A549 treated with AZD9567 at 1 μM for 4 hours (cell line): ENCODE measurements around the gene CDKN2AIPNL. TPM values are rescaled to one million over a fixed set of nuclear protein-coding genes. Genes with fewer than 3 reads are reported as not detected.

Experiments
- total RNA-seq: library from RNA; stranded (reverse); fragments of 200-300 nt; extraction: Qiagen RNA extraction; gene quantifications from 5 replicates; pipeline ENCODE4 v1.2.3, GENCODE V29; 2022; ENCODE audit not compliant: insufficient read depth

The CDKN2AIPNL gene
- total RNA-seq = 42.1 to 47.5 TPM (median 43.4 TPM) in 5 replicates

GRCh38 chr5:134411546-134412266 is at the start of gene CDKN2AIPNL:
Gene CDKN2AIPNL (minus strand): TSS chr5:134411881. CDS start chr5:134411854, 27 bp downstream.

GRCh38 chr5:134370871-134371833 is 40.5 kb downstream of the CDKN2AIPNL start, which contains the start of gene UBE2B:
Gene UBE2B (plus strand): TSS chr5:134371569. CDS start chr5:134371596, 27 bp downstream.

Other genes starting within 250 kb of the CDKN2AIPNL start
- 625 to 813 TPM (median 631 TPM) in 5 replicates for gene SKP1, start 234.9 kb downstream of the CDKN2AIPNL start, total RNA-seq
- 234 to 281 TPM (median 278 TPM) in 5 replicates for gene PPP2CA, start 185.8 kb downstream of the CDKN2AIPNL start, total RNA-seq
- gene CDKL3, start 44.7 kb downstream of the CDKN2AIPNL start, total RNA-seq = 0.76 to 3.2 TPM (median 1.4 TPM) in 5 replicates
- 63.3 to 97.9 TPM (median 75.1 TPM) in 5 replicates for gene UBE2B, start 40.3 kb downstream of the CDKN2AIPNL start, total RNA-seq
- 24.2 to 29.5 TPM (median 27.9 TPM) in 5 replicates for gene JADE2, start 113.8 kb upstream of the CDKN2AIPNL start, total RNA-seq
- gene SAR1B, start 220.9 kb upstream of the CDKN2AIPNL start, total RNA-seq = 49.3 to 72.0 TPM (median 52.1 TPM) in 5 replicates
- gene SEC24A, start 236.9 kb upstream of the CDKN2AIPNL start, total RNA-seq = 11.2 to 15.6 TPM (median 14.2 TPM) in 5 replicates